GM12878 (cell line): ENCODE data around the gene ANKRD16. TPM values are rescaled to one million over a fixed set of nuclear protein-coding genes. Genes with fewer than 3 reads are reported as not detected.

Source experiments
- ATAC-seq: fragments of 200-7000 bp; cut with Tn5 transposase; 3 replicates; pipeline ENCODE4 v1.9.1; 2020; ENCODE audit warnings: mild to moderate bottlenecking, moderate library complexity
- BruUV-seq: library from RNA; stranded (reverse); fragments of 400-500 nt; replicated peaks from 2 replicates; lab custom pipeline; 2021; lab: Mats Ljungman, UMichigan
- CTCF ChIA-PET: fragments of 300-600 bp; sonication (Branson Sonifier 250); formaldehyde crosslinking; extraction: SDS; loops from one replicate; lab custom pipeline; 2021; ENCODE audit warnings: inconsistent platforms; lab: Yijun Ruan, JAX
- POLR2A ChIA-PET: fragments of 350-600 bp; formaldehyde crosslinking; extraction: SDS; loops from one replicate; lab custom pipeline; 2021; ENCODE audit warnings: inconsistent platforms; lab: Charles Lee
- RAD21 ChIA-PET: fragments of 300-600 bp; sonication (Branson Sonifier 250); formaldehyde crosslinking; loops from one replicate; lab custom pipeline; 2023; ENCODE audit warnings: antibody characterized with exemption; ENCODE audit not compliant: unreplicated experiment; lab: Charles Lee
- SMC1A ChIA-PET: fragments of 300-600 bp; sonication (Branson Sonifier 250); formaldehyde crosslinking; loops from one replicate; lab custom pipeline; 2023; ENCODE audit not compliant: unreplicated experiment, uncharacterized antibody; lab: Charles Lee
- DNase-seq: peaks from one replicate; pipeline ENCODE4 v3.0.0-alpha.2; 2011; ENCODE audit warnings: low read depth, low spot score
- FAIRE-seq: peaks from 3 replicates; lab custom pipeline; 2011; peaks lifted over from hg19 to GRCh38; lab: Jason Lieb, UNC
- H2AFZ ChIP-seq: 2 replicates; pipeline ENCODE4 v1.6.0; 2011; ENCODE audit warnings: low read depth, low read length, control low read depth; ENCODE audit not compliant: control insufficient read depth
- H3K27ac ChIP-seq: 2 replicates; pipeline ENCODE4 v1.5.1; 2011; ENCODE audit warnings: control low read depth; ENCODE audit not compliant: control insufficient read depth, insufficient read depth
- H3K27me3 ChIP-seq, 2 experiments: replicated peaks in 1 of 2; 2 replicates each; pipeline versions ENCODE4 v1.6.0 to v1.6.1; 2011; ENCODE audit warnings: low read length in 1 of 2; ENCODE audit not compliant: control insufficient read depth in 2 of 2, insufficient read depth in 2 of 2
- H3K36me3 ChIP-seq, 2 experiments: 2 replicates each; pipeline ENCODE4 v1.5.1; 2011; ENCODE audit warnings: low read length in 1 of 2; ENCODE audit not compliant: control insufficient read depth in 2 of 2, insufficient read depth in 2 of 2
- H3K4me1 ChIP-seq: 2 replicates; pipeline ENCODE4 v1.6.1; 2011; ENCODE audit warnings: mild to moderate bottlenecking, low read length, moderate library complexity, mixed read lengths; ENCODE audit not compliant: control insufficient read depth, insufficient read depth
- H3K4me2 ChIP-seq: 2 replicates; pipeline ENCODE4 v1.6.0; 2011; ENCODE audit warnings: control low read depth; ENCODE audit not compliant: control insufficient read depth, insufficient read depth
- H3K4me3 ChIP-seq: fragments of 200-600 bp; sonication (generic); 2 replicates; pipeline ENCODE4 v1.5.1; 2016
- H3K79me2 ChIP-seq: 2 replicates; pipeline ENCODE4 v1.6.0; 2011; ENCODE audit warnings: low read length; ENCODE audit not compliant: control insufficient read depth, insufficient read depth
- H3K9ac ChIP-seq: 2 replicates; pipeline ENCODE4 v1.8.0; 2011; ENCODE audit warnings: low read length, control low read depth, mixed read lengths; ENCODE audit not compliant: control insufficient read depth, insufficient read depth
- H3K9me3 ChIP-seq: replicated peaks from 3 replicates; pipeline ENCODE4 v1.5.1; 2011; ENCODE audit warnings: mild to moderate bottlenecking, low read length; ENCODE audit not compliant: control insufficient read depth, insufficient read depth
- H4K20me1 ChIP-seq: 2 replicates; pipeline ENCODE4 v1.6.0; 2011; ENCODE audit not compliant: control insufficient read depth, insufficient read depth
- BACH1 ChIP-seq: fragments of 450-650 bp; IDR thresholded peaks from 2 replicates; pipeline ENCODE4 v1.6.1; 2017; ENCODE audit warnings: mild to moderate bottlenecking, borderline replicate concordance
- CHD1 ChIP-seq: IDR thresholded peaks from 2 replicates; pipeline ENCODE4 v1.6.1; 2012; ENCODE audit warnings: low read depth, low read length, improper control_type of control experiment
- GABPA ChIP-seq: IDR thresholded peaks from 2 replicates; pipeline ENCODE4 v1.6.1; 2014; ENCODE audit warnings: antibody characterized with exemption, low read depth, mild to moderate bottlenecking, inconsistent platforms
- IRF4 ChIP-seq: IDR thresholded peaks from 2 replicates; pipeline ENCODE4 v1.6.1; 2011; ENCODE audit warnings: low read depth, low read length
- POU2F2 ChIP-seq: IDR thresholded peaks from 3 replicates; pipeline ENCODE4 v1.6.1; 2011; ENCODE audit warnings: low read depth, mild to moderate bottlenecking, low read length, borderline replicate concordance
- SIN3A ChIP-seq: IDR thresholded peaks from 2 replicates; pipeline ENCODE4 v1.6.1; 2012; ENCODE audit warnings: low read depth, low read length, improper control_type of control experiment
- ZBTB40 ChIP-seq: fragments of 450-650 bp; IDR thresholded peaks from 2 replicates; pipeline ENCODE4 v1.6.1; 2016; ENCODE audit warnings: mild to moderate bottlenecking, moderate library complexity, borderline replicate concordance
- WGBS: methylation state at CpG from one replicate; pipeline ENCODE4 v1.1.6; 2016; ENCODE audit warnings: low lambda C conversion rate; ENCODE audit not compliant: insufficient replicate concordance, insufficient coverage; ENCODE audit errors: missing lambda C conversion rate; 5-methylcytosine and 5-hydroxymethylcytosine counted together
- in situ Hi-C: fragments of 300-500 bp; cut with MboI; formaldehyde crosslinking; loops from 9 replicates; pipeline ENCODE4 v1.14.3; 2018; ENCODE audit warnings: mixed read lengths
- intact Hi-C: fragments of 100-400 bp; cut with micrococcal nuclease; formaldehyde crosslinking; loops from one replicate; pipeline ENCODE4 v1.14.2; 2022; ENCODE audit not compliant: unreplicated experiment
- polyA plus RNA-seq, 11 experiments: library from polyadenylated mRNA; depleted of rRNA in 4 of 11; unstranded in 6 of 11; stranded (reverse) in 5 of 11; fragments of >200 nt; fragmentation: Nextera tagmentation in 4 of 11; fragmentation: Illumina TruSeq in 1 of 11; extraction: Ambion mirVana in 4 of 11; extraction: Trizol in 1 of 11; gene quantifications; 1 replicate in 1 of 11; 2 replicates in 10 of 11; pipeline versions ENCODE4 v1.2.1 to v1.2.3, GENCODE V29; 2011 to 2016; ENCODE audit warnings: inconsistent platforms in 2 of 11, missing spikeins in 2 of 11, low read depth in 1 of 11
- total RNA-seq, 4 experiments: library from RNA; depleted of rRNA in 3 of 4; stranded (reverse); fragments of >200 nt in 3 of 4; fragmentation: Illumina TruSeq in 1 of 4; extraction: Trizol in 1 of 4; gene quantifications; 2 replicates each; pipeline versions ENCODE4 v1.2.1 to v1.2.3, GENCODE V29; 2013 to 2021

Gene ANKRD16
- total and polyA plus RNA-seq, 10 of the 15 experiments (the other 5 are each of a cell fraction or from before 2014, with no cell fraction given), result 0.57 to 13.6 (median 4.4) TPM

- Histone ChIP-seq H3K27ac (no peak overlapping the region), H3K9ac (no peak overlapping the region), H3K36me3 (peaks cover 1 to 14% of the 10 kb centered on the region in 2 experiments; a peak in 3 of 4 replicates), H3K79me2 (peaks cover 68% of the 10 kb centered on the region), H3K4me1 (peaks cover 26% of the 10 kb centered on the region), H3K4me2 (no peak overlapping the region), H2AFZ (no peak overlapping the region)
- CTCF ChIA-PET, result interaction anchor here (1.0 to 1.6 kb wide), 3 partner anchors 83 to 121 kb away, joined by 3 to 5 read pairs (median 3); no protein-coding TSS in a partner anchor
- no peak for FAIRE-seq
- SMC1A ChIA-PET, result interaction anchor here (0.9 to 2.0 kb wide), 2 partner anchors 11 to 78 kb away, joined by 3 to 14 read pairs; no protein-coding TSS in a partner anchor
- POLR2A ChIA-PET, result interaction anchor here (0.6 to 1.2 kb wide), 2 partner anchors 9 to 78 kb away, joined by 3 to 4 read pairs; no protein-coding TSS in a partner anchor
- BruUV-seq, result no TSS peak
- TF ChIP-seq CHD1 (no peak), POU2F2 (no peak), IRF4 (no peak), GABPA (no peak), BACH1 (no peak), ZBTB40 (no peak), SIN3A (no peak)
- TF ChIP-seq, all 136 proteins: peak for 0
- peaks cover 3% of the 10 kb centered on the region for H3K9me3 ChIP-seq
- in situ Hi-C loops, result no loop called here
- DNase-seq, result no peak
- 100% methylated on average over 2 of the region's 2 CpGs for WGBS
- intact Hi-C loops, result loop anchor here (5.0 kb wide), 2 partner anchors 81 to 84 kb away; partner anchors contain the start of genes GDI2 and IL15RA
- no peak overlapping the region for H3K4me3 ChIP-seq
- ATAC-seq, result no peak
- RAD21 ChIA-PET, result interaction anchor here (1.8 kb wide), 1 partner anchor 11 kb away, joined by 4 read pairs; no protein-coding TSS in a partner anchor
- no peaks in the 10 kb centered on the region for H3K27me3 ChIP-seq
- H4K20me1 ChIP-seq, result no peaks in the 10 kb centered on the region; the same call in 1 of the 2 replicates
These were observed 3.6 kb upstream of the ANKRD16 start for GRCh38 chr10:5893321-5893720.
